K562 (cell line): Measurements from ENCODE around the gene SLC34A1. TPM values are rescaled to one million over a fixed set of nuclear protein-coding genes. Genes with fewer than 3 reads are reported as not detected.

Experiments used
- BCOR ChIP-seq: fragments of 450-650 bp; IDR thresholded peaks from 2 replicates; pipeline ENCODE4 v1.6.1; 2016
- CBFA2T2 ChIP-seq: fragments of 450-650 bp; conservative IDR thresholded peaks from 2 replicates; pipeline ENCODE4 v1.6.1; 2017; ENCODE audit warnings: mild to moderate bottlenecking
- CREB3 ChIP-seq: fragments of 450-650 bp; conservative IDR thresholded peaks from 2 replicates; pipeline ENCODE4 v1.6.1; 2016; ENCODE audit warnings: missing genetic modification characterization, low read depth, mild to moderate bottlenecking, missing compliant biosample characterization, moderate library complexity
- HNRNPL ChIP-seq: fragments of 200-400 bp; formaldehyde crosslinking; IDR thresholded peaks from 2 replicates; pipeline ENCODE4 v1.6.1; 2017; ENCODE audit warnings: low read depth, mild to moderate bottlenecking, low read length
- RBM34 ChIP-seq: fragments of 200-400 bp; formaldehyde crosslinking; IDR thresholded peaks from 2 replicates; pipeline ENCODE4 v1.6.1; 2018; ENCODE audit warnings: low read length, borderline replicate concordance; ENCODE audit not compliant: insufficient read depth
- TAL1 ChIP-seq: fragments of 450-650 bp; IDR thresholded peaks from 2 replicates; pipeline ENCODE4 v1.6.1; 2016; ENCODE audit warnings: mild to moderate bottlenecking
- U2AF2 ChIP-seq: fragments of 200-400 bp; formaldehyde crosslinking; optimal IDR thresholded peaks from 2 replicates; pipeline ENCODE3; 2017; ENCODE audit warnings: low read depth, mild to moderate bottlenecking, low read length
- ZBTB9 ChIP-seq: fragments of 450-650 bp; formaldehyde crosslinking; IDR thresholded peaks from 2 replicates; pipeline ENCODE4 v1.4.0; 2020; ENCODE audit warnings: mild to moderate bottlenecking, moderate library complexity
- ZNF280A ChIP-seq: fragments of 450-650 bp; IDR thresholded peaks from 2 replicates; pipeline ENCODE4 v1.6.1; 2018; ENCODE audit warnings: mild to moderate bottlenecking, low read depth; ENCODE audit not compliant: partially characterized antibody
- ZNF586 ChIP-seq: fragments of 450-650 bp; formaldehyde crosslinking; conservative IDR thresholded peaks from 2 replicates; pipeline ENCODE4 v1.4.0; 2020; ENCODE audit warnings: mild to moderate bottlenecking, moderate library complexity
- polyA plus RNA-seq, 8 experiments: library from polyadenylated mRNA; depleted of rRNA in 4 of 8; stranded (reverse) in 5 of 8; unstranded in 3 of 8; fragments of >200 nt; fragmentation: Nextera tagmentation in 2 of 8; fragmentation: Illumina TruSeq in 1 of 8; extraction: Ambion mirVana in 2 of 8; extraction: Trizol in 1 of 8; gene quantifications; 2 replicates each; pipeline versions ENCODE4 v1.2.1 to v1.2.3, GENCODE V29; 2011 to 2014; ENCODE audit warnings: inconsistent platforms in 1 of 8, missing spikeins in 1 of 8
- total RNA-seq, 7 experiments: library from RNA; depleted of rRNA in 6 of 7; stranded (reverse); fragments of >200 nt in 6 of 7; fragmentation: Illumina TruSeq in 2 of 7; extraction: Trizol in 2 of 7; gene quantifications; 2 replicates each; pipeline versions ENCODE4 v1.2.1 to v1.2.3, GENCODE V29; 2011 to 2021; ENCODE audit warnings: low replicate concordance in 1 of 7

The SLC34A1 gene
- total and polyA plus RNA-seq, 9 of the 15 experiments (the other 6 are each of a cell fraction or from before 2014, with no cell fraction given) = not detected

GRCh38 chr5:177446200-177447065 is 62.2 kb downstream of the SLC34A1 start, which contains the start of gene PRR7 (continued):
- TF ChIP-seq ZBTB9 (peak; percentile 73), RBM34 (0 out of 2 replicates have a peak, but pooled peaks have one; percentile 71), HNRNPL (peak; percentile 72; the same call in 1 of the 2 replicates), CREB3 (no peak), CBFA2T2 (no peak), ZNF586 (CRISPR knock-in tag) (no peak), ZNF280A (no peak), TAL1 (no peak), U2AF2 (no peak), BCOR (no peak)
